ENCODE data around the gene LRP10.

GRCh38 chr14:22861651-22862050 is 9.9 kb upstream of the LRP10 start:
- TF ChIP-seq POLR2AphosphoS5 (IDR thresholded peaks at IDR 0.05; ENCODE audit: low read depth, low read length), result no peak
- no peak for TF ChIP-seq POLR2A (IDR thresholded peaks at IDR 0.05; ENCODE audit: control extremely low read depth in 1 of 2, low read depth in 2 of 2, low read length in 2 of 2)
- TF ChIP-seq SP1 (IDR thresholded peaks at IDR 0.05; ENCODE audit: low read depth, low read length), result no peak
- TF ChIP-seq EZH2 (IDR thresholded peaks at IDR 0.05; ENCODE audit: low read depth, low read length, severe bottlenecking), result no peak
- no peak for TF ChIP-seq MAX (IDR thresholded peaks at IDR 0.05)
- TF ChIP-seq ATF3 (IDR thresholded peaks at IDR 0.05; ENCODE audit: insufficient read depth, low read depth, low read length), result no peak
- no peak for TF ChIP-seq EP300 (IDR thresholded peaks at IDR 0.05; ENCODE audit: borderline replicate concordance in 1 of 2, low read depth in 2 of 2, low read length in 2 of 2)
- TF ChIP-seq PHF8 (conservative IDR thresholded peaks at IDR 0.05; ENCODE audit: low read depth, low read length), result no peak
- no peak for TF ChIP-seq CTCF (IDR thresholded peaks at IDR 0.05; ENCODE audit: control extremely low read depth in 1 of 3, insufficient read depth in 1 of 3, low read depth in 1 of 3, low read length in 3 of 3)
- TF ChIP-seq SUZ12 (IDR thresholded peaks at IDR 0.05; ENCODE audit: low read length), result no peak
